PC-9 (cell line): ENCODE measurements around the gene RRP15. TPM values are rescaled to one million over a fixed set of nuclear protein-coding genes. Genes with fewer than 3 reads are reported as not detected.

Experiments used
- BruUV-seq: library from RNA; stranded (reverse); fragments of 400-500 nt; replicated peaks from 2 replicates; lab custom pipeline; 2021; lab: Mats Ljungman, UMichigan
- CTCF ChIA-PET: fragments of 300-600 bp; sonication (Branson Sonifier 250); formaldehyde crosslinking; loops from one replicate; lab custom pipeline; 2022; ENCODE audit warnings: antibody characterized with exemption; lab: Charles Lee
- POLR2A ChIA-PET: fragments of 300-600 bp; sonication (Branson Sonifier 250); formaldehyde crosslinking; loops from one replicate; lab custom pipeline; 2022; ENCODE audit warnings: antibody characterized with exemption; ENCODE audit not compliant: unreplicated experiment; lab: Charles Lee
- DNase-seq, 2 experiments: peaks; one replicate each; pipeline versions ENCODE4 v3.0.0 to v3.0.0-alpha.2; 2015 to 2022; ENCODE audit warnings: mixed read lengths in 1 of 2
- H2AFZ ChIP-seq: fragments of 200-600 bp; sonication (generic); 2 replicates; pipeline ENCODE4 v1.8.1; 2017; ENCODE audit warnings: antibody characterized with exemption
- H3F3A ChIP-seq: fragments of 200-600 bp; sonication (generic); 2 replicates; pipeline ENCODE4 v1.8.1; 2017; ENCODE audit warnings: antibody characterized with exemption, mild to moderate bottlenecking, low read depth; ENCODE audit not compliant: insufficient read depth
- H3K27ac ChIP-seq: fragments of 200-600 bp; sonication (generic); 2 replicates; pipeline ENCODE4 v1.6.1; 2016; ENCODE audit warnings: mixed run types
- H3K27me3 ChIP-seq: fragments of 200-600 bp; sonication (generic); 2 replicates; pipeline ENCODE4 v1.6.1; 2016; ENCODE audit warnings: low read depth, mixed run types; ENCODE audit not compliant: insufficient read depth
- H3K36me3 ChIP-seq: fragments of 200-600 bp; sonication (generic); 2 replicates; pipeline ENCODE4 v1.6.1; 2016; ENCODE audit warnings: low read depth, mixed run types
- H3K4me1 ChIP-seq: fragments of 200-600 bp; sonication (generic); replicated peaks from 2 replicates; pipeline ENCODE4 v1.6.1; 2016; ENCODE audit warnings: mixed run types; ENCODE audit not compliant: insufficient read depth
- H3K4me2 ChIP-seq: fragments of 200-600 bp; sonication (generic); 2 replicates; pipeline ENCODE4 v1.6.1; 2017; ENCODE audit warnings: mixed run types
- H3K4me3 ChIP-seq: fragments of 200-600 bp; sonication (generic); 2 replicates; pipeline ENCODE4 v1.6.1; 2016; ENCODE audit warnings: mixed run types
- H3K79me2 ChIP-seq: fragments of 200-600 bp; sonication (generic); 2 replicates; pipeline ENCODE4 v1.6.1; 2017; ENCODE audit warnings: low read depth, mixed run types
- H3K9me2 ChIP-seq: fragments of 200-600 bp; sonication (generic); 2 replicates; pipeline ENCODE4 v1.8.1; 2017; ENCODE audit warnings: mild to moderate bottlenecking; ENCODE audit not compliant: insufficient read depth
- H3K9me3 ChIP-seq: fragments of 200-600 bp; sonication (generic); 2 replicates; pipeline ENCODE4 v1.8.1; 2016; ENCODE audit warnings: low read depth; ENCODE audit not compliant: insufficient read depth
- H4K20me1 ChIP-seq: fragments of 200-600 bp; sonication (generic); 2 replicates; pipeline ENCODE4 v1.8.1; 2017; ENCODE audit not compliant: insufficient read depth
- CTCF ChIP-seq: fragments of 200-600 bp; sonication (generic); conservative IDR thresholded peaks from 2 replicates; pipeline ENCODE4 v1.6.1; 2017; ENCODE audit warnings: mixed run types, antibody characterized with exemption, mild to moderate bottlenecking, moderate library complexity
- EZH2 ChIP-seq: fragments of 200-600 bp; sonication (generic); IDR thresholded peaks from 2 replicates; pipeline ENCODE4 v1.8.0; 2017; ENCODE audit warnings: antibody characterized with exemption, low read depth
- intact Hi-C: fragments of 100-400 bp; cut with micrococcal nuclease; formaldehyde crosslinking; loops from one replicate; pipeline ENCODE4 v1.10.0; 2022; ENCODE audit not compliant: unreplicated experiment
- total RNA-seq: library from RNA; stranded (reverse); gene quantifications from 2 replicates; pipeline ENCODE4 v1.2.3, GENCODE V29; 2021

Gene RRP15
- total RNA-seq, 1 experiment from 2014 or later, result 24.9 TPM

- Histone ChIP-seq H3K4me1 (peaks cover 9% of the 10 kb centered on the region; the same call in 1 of the 2 replicates), H3K4me2 (no peak overlapping the region), H3K9me3 (no peaks in the 10 kb centered on the region), H3F3A (no peaks in the 10 kb centered on the region), H3K27me3 (no peaks in the 10 kb centered on the region), H3K36me3 (no peaks in the 10 kb centered on the region), H2AFZ (no peak overlapping the region), H4K20me1 (no peaks in the 10 kb centered on the region), H3K4me3 (no peak overlapping the region), H3K79me2 (no peaks in the 10 kb centered on the region), H3K27ac (no peak overlapping the region), H3K9me2 (no peaks in the 10 kb centered on the region)
- no peak for TF ChIP-seq EZH2
- TF ChIP-seq CTCF, result no peak
- intact Hi-C loops, result loop anchor here (10.0 kb wide), 1 partner anchor 1646 kb away; no protein-coding TSS in a partner anchor
- POLR2A ChIA-PET, result interaction anchor here (0.7 kb wide), 1 partner anchor 761 kb away, joined by 9 read pairs; no protein-coding TSS in a partner anchor
- no peak for DNase-seq
- CTCF ChIA-PET, result interaction anchor here (0.6 to 2.2 kb wide), 3 partner anchors 10 to 1628 kb away, joined by 3 to 10 read pairs (median 4); no protein-coding TSS in a partner anchor
- BruUV-seq, result no TSS peak
These were observed 43.7 kb downstream of the RRP15 start for GRCh38 chr1:218328769-218329168.

GRCh38 chr1:218330043-218330623 lies 45.0 kb downstream of the RRP15 start:
- H3K9me3 ChIP-seq, result no peaks in the 10 kb centered on the region

GRCh38 chr1:218332416-218332815 lies 47.3 kb downstream of the RRP15 start:
- H3K4me1 ChIP-seq, result peaks cover 9% of the 10 kb centered on the region; the same call in 1 of the 2 replicates
- no peaks in the 10 kb centered on the region for H3K27me3 ChIP-seq
- no peak overlapping the region for H3K4me3 ChIP-seq
- no peaks in the 10 kb centered on the region for H3K9me2 ChIP-seq
- no TSS peak for BruUV-seq
- H3K36me3 ChIP-seq, result 0 out of 2 replicates have a peak, but pooled peaks cover 7% of the 10 kb centered on the region
- H3K9me3 ChIP-seq, result no peaks in the 10 kb centered on the region
- CTCF ChIA-PET, result no interaction called here
- H3K79me2 ChIP-seq, result no peaks in the 10 kb centered on the region
- intact Hi-C loops, result loop anchor here (5.0 to 10.0 kb wide), 3 partner anchors 542 to 1055 kb away; no protein-coding TSS in a partner anchor
- no peak for DNase-seq
- H2AFZ ChIP-seq, result no peak overlapping the region
- no peak overlapping the region for H3K4me2 ChIP-seq
- POLR2A ChIA-PET, result no interaction called here
- TF ChIP-seq EZH2 (no peak), CTCF (no peak)
- peaks cover 7% of the 10 kb centered on the region; the same call in 1 of the 2 replicates for H3F3A ChIP-seq
- no peak overlapping the region for H3K27ac ChIP-seq
- H4K20me1 ChIP-seq, result no peaks in the 10 kb centered on the region

More at GRCh38 chr1:218330043-218330623, 45.0 kb downstream of the RRP15 start:
- no peak overlapping the region for H2AFZ ChIP-seq
- H3K36me3 ChIP-seq, result 0 out of 2 replicates have a peak, but pooled peaks cover 7% of the 10 kb centered on the region
- BruUV-seq, result no TSS peak
- H3K9me2 ChIP-seq, result no peaks in the 10 kb centered on the region
- no peak overlapping the region for H3K27ac ChIP-seq
- no peak overlapping the region for H3K4me3 ChIP-seq
- H3K27me3 ChIP-seq, result no peaks in the 10 kb centered on the region
- CTCF ChIA-PET, result interaction anchor here (0.9 to 2.2 kb wide), 3 partner anchors 31 to 1483 kb away, joined by 3 to 11 read pairs (median 10); no protein-coding TSS in a partner anchor
- intact Hi-C loops, result loop anchor here (1.0 to 10.0 kb wide), 8 partner anchors 545 to 1482 kb away; no protein-coding TSS in a partner anchor
- H3F3A ChIP-seq, result no peaks in the 10 kb centered on the region
- POLR2A ChIA-PET, result no interaction called here
- no peaks in the 10 kb centered on the region for H4K20me1 ChIP-seq
- 0 out of 2 replicates have a peak overlapping the region, but pooled peaks have one; percentile 7 for H3K4me2 ChIP-seq
- no peak for TF ChIP-seq EZH2
- peak; percentile 91 for TF ChIP-seq CTCF
- no peaks in the 10 kb centered on the region for H3K79me2 ChIP-seq
- DNase-seq, result peak in 1 of 2 experiments; percentile 48
- H3K4me1 ChIP-seq, result peaks cover 9% of the 10 kb centered on the region; the same call in 1 of the 2 replicates
